GM12873 (cell line): Measurements from ENCODE around the gene CCDC33.

Source experiments
- TF ChIP-seq, protein P1 (sequence below): IDR thresholded peaks from 2 replicates; pipeline ENCODE4 v1.5.1; 2012; ENCODE audit warnings: low read depth, mild to moderate bottlenecking, moderate library complexity, low read length, control low read depth; ENCODE audit not compliant: insufficient read depth; ENCODE audit errors: missing control alignments

Gene CCDC33

DNA sequence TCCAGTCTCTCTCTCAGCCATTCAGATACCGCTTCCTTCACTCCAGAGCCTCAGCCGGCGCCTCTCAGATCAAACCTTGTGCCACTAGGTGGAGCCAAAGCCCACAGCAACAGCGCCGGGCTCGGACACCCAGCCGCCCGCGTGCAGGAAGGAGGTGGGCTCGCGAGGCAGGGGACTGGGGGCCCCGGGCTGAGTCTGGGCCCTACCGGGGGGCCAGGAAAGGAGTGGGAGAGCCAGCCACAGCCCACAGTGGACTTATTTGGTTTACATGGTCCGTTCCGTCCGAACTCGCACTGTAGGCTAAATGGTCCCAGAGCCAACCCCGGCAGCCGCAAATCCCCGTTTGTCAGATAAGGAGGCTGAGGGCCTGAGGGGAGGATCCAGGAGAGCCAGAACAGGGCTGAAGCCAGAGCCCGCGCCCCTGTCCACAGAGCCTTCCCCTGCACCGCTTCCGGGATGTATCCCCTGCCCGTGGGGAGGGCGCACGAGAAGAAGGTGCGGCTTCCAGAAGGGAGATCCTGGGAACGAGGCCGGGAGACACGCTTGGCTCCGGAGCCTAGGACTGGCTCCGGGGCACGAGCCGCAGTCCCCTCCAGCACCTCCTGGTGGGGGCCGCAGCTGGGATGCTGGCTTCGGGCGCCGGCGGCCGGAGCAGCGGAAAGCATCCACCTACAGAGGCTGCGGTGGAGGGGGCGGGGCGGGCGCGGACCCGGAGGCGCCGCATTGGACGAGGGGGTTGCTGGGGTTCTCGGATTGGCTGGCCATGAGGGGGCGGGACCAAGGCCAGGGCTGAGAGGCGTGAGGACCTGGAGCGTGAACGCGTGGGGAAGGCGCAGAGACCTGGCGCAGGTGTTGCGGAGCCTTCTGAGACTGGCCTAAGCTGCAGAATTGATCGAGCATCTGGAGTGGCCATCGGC lies 137.9 kb downstream of the CCDC33 start:
- TF ChIP-seq, protein P1, sequence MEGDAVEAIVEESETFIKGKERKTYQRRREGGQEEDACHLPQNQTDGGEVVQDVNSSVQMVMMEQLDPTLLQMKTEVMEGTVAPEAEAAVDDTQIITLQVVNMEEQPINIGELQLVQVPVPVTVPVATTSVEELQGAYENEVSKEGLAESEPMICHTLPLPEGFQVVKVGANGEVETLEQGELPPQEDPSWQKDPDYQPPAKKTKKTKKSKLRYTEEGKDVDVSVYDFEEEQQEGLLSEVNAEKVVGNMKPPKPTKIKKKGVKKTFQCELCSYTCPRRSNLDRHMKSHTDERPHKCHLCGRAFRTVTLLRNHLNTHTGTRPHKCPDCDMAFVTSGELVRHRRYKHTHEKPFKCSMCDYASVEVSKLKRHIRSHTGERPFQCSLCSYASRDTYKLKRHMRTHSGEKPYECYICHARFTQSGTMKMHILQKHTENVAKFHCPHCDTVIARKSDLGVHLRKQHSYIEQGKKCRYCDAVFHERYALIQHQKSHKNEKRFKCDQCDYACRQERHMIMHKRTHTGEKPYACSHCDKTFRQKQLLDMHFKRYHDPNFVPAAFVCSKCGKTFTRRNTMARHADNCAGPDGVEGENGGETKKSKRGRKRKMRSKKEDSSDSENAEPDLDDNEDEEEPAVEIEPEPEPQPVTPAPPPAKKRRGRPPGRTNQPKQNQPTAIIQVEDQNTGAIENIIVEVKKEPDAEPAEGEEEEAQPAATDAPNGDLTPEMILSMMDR = peak; percentile 78

DNA sequence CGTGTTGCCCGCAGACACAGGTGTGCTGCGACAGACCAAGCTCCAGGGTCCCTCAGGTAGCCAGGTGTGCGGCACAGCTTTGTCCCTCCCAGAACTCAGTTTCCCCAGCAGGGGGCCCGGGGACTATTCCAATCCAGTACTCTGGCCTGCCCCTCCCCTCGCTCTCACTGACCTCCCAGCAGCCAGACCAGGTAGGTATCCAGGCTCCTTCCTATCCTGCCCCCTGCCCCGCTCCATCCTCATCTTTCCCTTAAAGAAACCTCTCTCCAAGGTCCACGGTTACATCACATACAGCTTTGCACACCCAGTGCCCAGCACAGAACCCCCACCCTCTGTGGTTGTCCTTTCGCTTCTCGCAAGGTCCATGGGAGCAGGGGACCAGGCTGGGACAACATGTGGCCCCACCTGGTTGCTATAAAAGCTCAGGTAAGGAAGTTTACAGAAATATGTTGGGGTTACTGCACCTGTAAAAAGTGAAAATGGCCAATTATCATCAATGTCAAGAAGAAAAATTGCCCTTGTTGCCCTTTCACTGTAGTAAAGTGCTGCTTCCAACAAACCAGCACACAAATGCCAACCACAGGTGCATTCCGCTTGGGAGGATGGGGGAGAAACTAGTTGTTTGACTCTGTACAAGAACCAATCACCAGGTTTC lies 138.6 kb downstream of the CCDC33 start:
- TF ChIP-seq, protein P1 = peak; percentile 51

DNA sequence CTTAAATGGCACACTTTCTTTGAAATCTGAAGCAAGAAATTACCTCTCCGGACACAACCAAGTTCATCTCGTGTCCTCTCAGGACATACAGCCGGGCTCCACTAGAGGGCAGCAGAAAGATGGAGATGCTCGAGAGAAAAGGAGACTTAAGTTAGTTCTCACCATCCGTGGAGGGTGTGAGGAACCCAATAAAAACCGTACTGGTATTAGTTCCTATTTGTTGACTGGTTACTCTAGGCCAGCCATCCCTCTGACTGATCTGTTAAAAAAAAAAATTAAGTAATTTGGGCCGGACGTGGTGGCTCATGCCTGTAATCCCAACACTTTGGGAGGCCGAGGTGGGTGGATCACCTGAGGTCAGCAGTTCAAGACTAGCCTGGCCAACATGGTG lies 139.2 kb downstream of the CCDC33 start:
- TF ChIP-seq, protein P1 = peak; percentile 85

DNA sequence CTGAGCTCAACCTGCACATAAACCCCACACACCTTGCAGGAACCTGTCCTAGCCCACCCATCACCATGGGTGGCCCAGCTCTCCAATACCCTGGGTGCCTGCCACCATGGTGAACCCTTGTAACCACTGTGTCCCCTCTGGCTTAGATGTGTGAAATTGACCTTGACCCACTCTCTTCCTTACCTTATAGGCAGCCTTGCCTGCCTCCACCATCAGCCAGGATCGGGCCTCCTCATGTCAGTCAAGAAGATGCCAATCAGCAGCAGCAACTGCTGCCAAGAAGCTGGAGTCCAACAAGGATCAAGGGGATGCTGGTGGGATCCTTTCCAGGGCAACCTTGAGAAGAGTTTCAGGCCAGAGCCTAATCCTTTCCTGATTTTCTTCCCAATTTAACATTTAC lies 140.1 kb downstream of the CCDC33 start:
- TF ChIP-seq, protein P1 = no peak

DNA sequence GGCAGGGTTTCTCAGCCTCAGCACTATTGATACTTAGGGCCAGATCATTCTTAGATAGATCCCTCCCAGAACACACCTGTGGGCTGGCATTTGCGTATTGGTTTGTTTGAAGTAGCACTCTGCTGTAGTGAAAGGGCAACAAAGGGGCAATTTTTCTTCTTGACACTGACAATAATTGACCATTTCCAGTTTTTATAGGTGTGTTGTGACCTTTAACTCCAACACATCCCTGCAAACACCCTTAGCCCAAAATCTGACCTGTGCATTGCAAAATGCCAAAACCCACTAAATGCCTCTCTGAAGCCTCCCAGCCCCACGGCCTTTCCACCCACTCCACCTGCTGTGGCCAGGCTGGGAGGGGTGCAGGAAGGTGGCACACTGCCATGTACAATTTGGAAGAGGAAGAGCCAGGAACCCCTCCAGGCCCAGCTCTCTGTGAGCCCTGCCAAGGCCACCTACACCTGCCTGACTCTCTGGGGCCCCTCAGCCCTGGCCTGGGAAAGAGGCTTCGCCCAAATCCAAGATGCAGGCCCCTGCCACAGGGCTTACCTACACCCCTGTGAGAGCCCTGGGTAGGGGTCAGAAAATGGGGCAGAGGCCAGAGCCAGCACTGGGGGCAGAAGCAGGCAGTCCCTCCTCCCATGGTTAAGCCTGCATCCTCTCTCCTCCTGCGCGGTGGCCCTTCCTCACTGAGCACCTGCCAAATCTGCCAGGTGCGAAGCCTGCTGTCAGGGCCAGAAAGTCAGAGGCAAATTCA lies 140.9 kb downstream of the CCDC33 start:
- TF ChIP-seq, protein P1 = no peak

DNA sequence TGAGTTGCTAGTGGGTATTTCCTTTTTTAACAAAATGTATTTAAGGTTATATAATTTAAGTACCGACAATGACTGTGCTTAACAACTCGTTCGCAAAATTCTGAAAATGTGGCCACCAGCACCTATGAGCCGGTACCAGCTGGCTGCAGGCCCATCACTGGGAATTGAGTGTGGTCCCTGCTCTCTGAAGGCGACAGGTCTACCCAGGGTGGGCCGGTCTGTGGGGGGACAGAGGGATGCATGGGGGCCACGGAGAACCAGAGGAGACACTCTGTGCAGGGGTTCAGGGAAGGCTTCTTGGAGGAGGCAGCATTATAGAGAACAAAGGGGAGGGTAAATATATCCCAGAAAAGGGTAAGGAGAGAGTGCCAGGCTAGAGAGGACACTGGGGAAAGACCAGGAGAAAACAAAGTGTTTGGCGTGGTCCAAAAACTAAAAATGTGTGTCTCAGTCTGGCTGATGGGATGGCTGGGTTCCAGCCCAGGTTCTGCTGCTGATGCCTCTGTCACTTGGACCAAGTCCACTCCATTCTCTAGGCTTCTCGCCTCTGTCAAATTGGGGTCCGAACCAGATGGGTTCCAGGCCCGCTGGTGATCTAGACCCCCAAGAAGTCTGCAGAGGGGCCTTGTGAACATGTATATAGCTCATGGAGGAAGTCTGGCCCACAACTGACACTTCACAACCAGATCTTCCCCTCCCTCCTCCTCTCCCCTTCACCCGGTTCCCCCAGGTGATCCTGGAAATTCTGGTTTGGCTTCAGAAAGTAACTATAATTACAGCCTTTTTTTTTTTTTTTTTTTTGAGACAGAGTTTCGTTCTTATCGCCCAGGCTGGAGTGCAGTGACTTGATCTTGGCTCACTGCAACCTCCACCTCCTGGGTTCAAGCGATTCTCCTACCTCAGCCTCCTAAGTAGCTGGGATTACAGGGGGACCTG lies 142.0 kb downstream of the CCDC33 start:
- TF ChIP-seq, protein P1 = no peak
